OCI-LY3 (cell line): ENCODE measurements around the gene TMEM132A.

Experiments
- H2AFZ ChIP-seq: fragments of 200-600, 300-600 bp; shearing (Covaris generic); 2 replicates; pipeline ENCODE4 v1.6.0; 2014; ENCODE audit warnings: antibody characterized with exemption, low read depth, low read length
- H3K27ac ChIP-seq: fragments of 200-600, 300-600 bp; sonication (generic); 2 replicates; pipeline ENCODE4 v1.5.1; 2014; ENCODE audit warnings: mild to moderate bottlenecking, low read length, moderate library complexity, mixed read lengths
- H3K27me3 ChIP-seq: fragments of 200-600, 300-600 bp; sonication (generic); 2 replicates; pipeline ENCODE4 v1.6.1; 2014; ENCODE audit warnings: low read depth, low read length, mixed read lengths
- H3K36me3 ChIP-seq: fragments of 200-600, 300-600 bp; sonication (generic); replicated peaks from 2 replicates; pipeline ENCODE3; 2014; ENCODE audit warnings: low read depth, low read length, mixed read lengths
- H3K4me1 ChIP-seq: fragments of 300-600, 200-600 bp; sonication (generic); 2 replicates; pipeline ENCODE4 v1.6.1; 2014; ENCODE audit warnings: low read length, mixed read lengths
- H3K4me2 ChIP-seq: fragments of 200-600, 300-600 bp; sonication (generic); 2 replicates; pipeline ENCODE4 v1.6.1; 2014; ENCODE audit warnings: low read length, mixed read lengths
- H3K4me3 ChIP-seq: fragments of 300-600, 200-600 bp; sonication (generic); 2 replicates; pipeline ENCODE4 v1.5.1; 2014; ENCODE audit warnings: antibody characterized with exemption, mild to moderate bottlenecking, low read length, moderate library complexity
- H3K79me2 ChIP-seq: fragments of 300-600, 200-600 bp; shearing (Covaris generic); 2 replicates; pipeline ENCODE4 v1.6.1; 2014; ENCODE audit warnings: mild to moderate bottlenecking, low read length, mixed read lengths
- H3K9ac ChIP-seq: fragments of 300-600, 200-600 bp; shearing (Covaris generic); 2 replicates; pipeline ENCODE4 v1.6.0; 2014; ENCODE audit warnings: mild to moderate bottlenecking, low read length, moderate library complexity
- H3K9me3 ChIP-seq: fragments of 200-600, 300-600 bp; shearing (Covaris generic); 2 replicates; pipeline ENCODE4 v1.6.1; 2014; ENCODE audit warnings: low read length, mixed read lengths; ENCODE audit not compliant: insufficient read depth
- H4K20me1 ChIP-seq: fragments of 200-600, 300-600 bp; sonication (generic); 2 replicates; pipeline ENCODE4 v1.6.1; 2016; ENCODE audit warnings: low read length, mixed read lengths; ENCODE audit not compliant: insufficient read depth
- CTCF ChIP-seq: fragments of 200-600, 300-600 bp; sonication (generic); IDR thresholded peaks from 2 replicates; pipeline ENCODE4 v1.5.1; 2014; ENCODE audit warnings: antibody characterized with exemption, low read length, low read depth
- EZH2phosphoT487 ChIP-seq: fragments of 200-600 bp; shearing (Covaris generic); IDR thresholded peaks from 2 replicates; pipeline ENCODE4 v1.6.1; 2018; ENCODE audit warnings: antibody characterized with exemption, mixed run types, low read depth

TMEM132A gene

DNA sequence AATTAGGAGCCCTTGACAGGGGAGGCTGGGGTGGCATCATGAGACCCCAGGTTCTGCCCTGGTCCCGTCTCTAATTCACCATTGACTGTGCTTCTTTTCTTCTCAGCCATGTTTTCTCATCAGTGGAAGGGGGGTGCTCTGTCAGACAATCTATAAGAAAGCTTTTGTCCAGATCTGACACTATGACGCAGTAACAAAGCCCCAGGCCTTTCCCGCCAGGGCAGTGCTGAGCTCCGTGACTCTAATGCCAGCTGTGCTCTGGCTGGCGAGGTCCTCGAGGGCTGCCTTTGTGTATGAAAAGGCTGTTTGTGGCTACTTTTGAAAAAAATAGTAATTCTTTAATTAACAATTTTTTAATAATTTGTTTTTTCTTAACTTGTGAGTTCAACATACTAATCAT is 50.5 kb downstream of the TMEM132A start:
- no peaks in the 10 kb centered on the region for H3K9me3 ChIP-seq
- TF ChIP-seq EZH2phosphoT487 = no peak
- TF ChIP-seq CTCF = no peak
- H3K36me3 ChIP-seq = no peaks in the 10 kb centered on the region
- H3K27me3 ChIP-seq = peaks cover 27% of the 10 kb centered on the region
- H3K4me2 ChIP-seq = no peak overlapping the region
- H2AFZ ChIP-seq = no peak overlapping the region
- no peak overlapping the region for H3K9ac ChIP-seq
- peaks cover 14% of the 10 kb centered on the region for H3K4me1 ChIP-seq
- no peak overlapping the region for H3K4me3 ChIP-seq
- no peaks in the 10 kb centered on the region for H4K20me1 ChIP-seq
- H3K79me2 ChIP-seq = no peaks in the 10 kb centered on the region
- no peak overlapping the region for H3K27ac ChIP-seq

GRCh38 chr11:60977224-60977623 is 53.0 kb downstream of the TMEM132A start:
- TF ChIP-seq CTCF (no peak), EZH2phosphoT487 (no peak)
- H3K4me2 ChIP-seq = no peak overlapping the region

GRCh38 chr11:60977836-60978235 is 53.6 kb downstream of the TMEM132A start:
- peaks cover 8% of the 10 kb centered on the region for H3K27me3 ChIP-seq
- H3K4me2 ChIP-seq = no peak overlapping the region
- H3K36me3 ChIP-seq = no peaks in the 10 kb centered on the region
- H3K27ac ChIP-seq = no peak overlapping the region
- no peaks in the 10 kb centered on the region for H3K9me3 ChIP-seq
- no peaks in the 10 kb centered on the region for H4K20me1 ChIP-seq
- H3K4me1 ChIP-seq = no peaks in the 10 kb centered on the region
- H2AFZ ChIP-seq = no peak overlapping the region
- no peak overlapping the region for H3K9ac ChIP-seq
- no peaks in the 10 kb centered on the region for H3K79me2 ChIP-seq
- TF ChIP-seq CTCF (no peak), EZH2phosphoT487 (no peak)
- H3K4me3 ChIP-seq = no peak overlapping the region

More at GRCh38 chr11:60977224-60977623, 53.0 kb downstream of the TMEM132A start:
- H3K27ac ChIP-seq = no peak overlapping the region
- H2AFZ ChIP-seq = no peak overlapping the region
- no peak overlapping the region for H3K9ac ChIP-seq
- no peaks in the 10 kb centered on the region for H3K9me3 ChIP-seq
- H3K36me3 ChIP-seq = no peaks in the 10 kb centered on the region
- H4K20me1 ChIP-seq = no peaks in the 10 kb centered on the region
- peaks cover 14% of the 10 kb centered on the region for H3K27me3 ChIP-seq
- H3K4me1 ChIP-seq = no peaks in the 10 kb centered on the region
- no peak overlapping the region for H3K4me3 ChIP-seq
- H3K79me2 ChIP-seq = no peaks in the 10 kb centered on the region

- Histone ChIP-seq H4K20me1 (no peaks in the 10 kb centered on the region), H3K27me3 (peaks cover 10% of the 10 kb centered on the region), H3K9ac (no peak overlapping the region), H3K9me3 (no peaks in the 10 kb centered on the region), H3K27ac (no peak overlapping the region), H3K4me3 (no peak overlapping the region), H3K79me2 (no peaks in the 10 kb centered on the region), H3K36me3 (no peaks in the 10 kb centered on the region), H3K4me2 (no peak overlapping the region), H3K4me1 (no peaks in the 10 kb centered on the region), H2AFZ (no peak overlapping the region)
- TF ChIP-seq CTCF (no peak), EZH2phosphoT487 (no peak)
These were observed 54.5 kb downstream of the TMEM132A start for GRCh38 chr11:60978546-60979380.
